Bone marrow (tissue), 2 donors: ENCODE data around the gene GRIK3.
"Not testable (repeated sequence)": the region's sequence is repeated elsewhere in the genome, so short reads cannot be mapped to it uniquely, and the experiment has no call there.

Experiments used
- DNase-seq, 2 donors: peaks; one replicate each; lab custom pipeline; 2025; lab: John Stamatoyannopoulos, UW

The GRIK3 gene

GRCh38 chr1:36783475-36783874, 250.8 kb downstream of the GRIK3 start:
- DNase-seq, result no peak

GRCh38 chr1:36782785-36783184, 251.5 kb downstream of the GRIK3 start:
- DNase-seq, result no peak

GRCh38 chr1:36782085-36782484, 252.2 kb downstream of the GRIK3 start:
- DNase-seq, result no peak

GRCh38 chr1:36781098-36781497, 253.2 kb downstream of the GRIK3 start:
- no peak for DNase-seq

GRCh38 chr1:36778740-36779139, 255.6 kb downstream of the GRIK3 start:
- no peak for DNase-seq

GRCh38 chr1:36776948-36777831, 257.1 kb downstream of the GRIK3 start:
- no peak for DNase-seq

GRCh38 chr1:36776256-36776655, 258.1 kb downstream of the GRIK3 start:
- DNase-seq, result no peak

GRCh38 chr1:36775716-36776115, 258.6 kb downstream of the GRIK3 start:
- DNase-seq, result no peak

GRCh38 chr1:36773827-36774541, 260.3 kb downstream of the GRIK3 start:
- no peak for DNase-seq

- no peak for DNase-seq
Measured at GRCh38 chr1:36772647-36773495, 261.4 kb downstream of the GRIK3 start.

GRCh38 chr1:36771660-36772284, 262.5 kb downstream of the GRIK3 start:
- DNase-seq, result no peak

GRCh38 chr1:36771240-36771639, 263.1 kb downstream of the GRIK3 start:
- no peak for DNase-seq

- DNase-seq, result no peak
Measured at GRCh38 chr1:36769886-36770830, 264.2 kb downstream of the GRIK3 start.

GRCh38 chr1:36768486-36769178, 265.7 kb downstream of the GRIK3 start:
- no peak for DNase-seq

GRCh38 chr1:36767429-36767828, 266.9 kb downstream of the GRIK3 start:
- DNase-seq, result not testable (repeated sequence)

- no peak for DNase-seq
Measured at GRCh38 chr1:36766481-36766880, 267.8 kb downstream of the GRIK3 start.

GRCh38 chr1:36765785-36766300, 268.5 kb downstream of the GRIK3 start:
- no peak for DNase-seq

- DNase-seq, result no peak
Measured at GRCh38 chr1:36764798-36765197, 269.5 kb downstream of the GRIK3 start.

- no peak for DNase-seq
Measured at GRCh38 chr1:36763771-36764170, 270.5 kb downstream of the GRIK3 start.

- DNase-seq, result no peak
Measured at GRCh38 chr1:36762174-36762573, 272.1 kb downstream of the GRIK3 start.
